Panc1 (cell line): ENCODE results near the gene DEPDC1. TPM values are rescaled to one million over a fixed set of nuclear protein-coding genes. Genes with fewer than 3 reads are reported as not detected.
"Not testable (repeated sequence)": the region's sequence is repeated elsewhere in the genome, so short reads cannot be mapped to it uniquely, and the experiment has no call there.

Source experiments
- ATAC-seq: fragments of 200-7000 bp; cut with Tn5 transposase; 2 replicates; pipeline ENCODE4 v1.9.1; 2020; ENCODE audit warnings: mild to moderate bottlenecking, moderate library complexity
- BruUV-seq: library from RNA; stranded (reverse); fragments of 400-500 nt; replicated peaks from 2 replicates; lab custom pipeline; 2021; lab: Mats Ljungman, UMichigan
- CTCF ChIA-PET: fragments of 300-600 bp; sonication (Branson Sonifier 250); formaldehyde crosslinking; loops from one replicate; lab custom pipeline; 2022; ENCODE audit warnings: antibody characterized with exemption; lab: Charles Lee
- POLR2A ChIA-PET: fragments of 300-600 bp; sonication (Branson Sonifier 250); formaldehyde crosslinking; loops from one replicate; lab custom pipeline; 2022; ENCODE audit warnings: antibody characterized with exemption; lab: Charles Lee
- DNase-seq: peaks from one replicate; pipeline ENCODE4 v3.0.0-alpha.2; 2010; ENCODE audit warnings: low read depth, low spot score
- H3K27ac ChIP-seq: 2 replicates; pipeline ENCODE4 v1.5.1; 2011; ENCODE audit warnings: mild to moderate bottlenecking, low read length, inconsistent platforms
- H3K27me3 ChIP-seq: fragments of 200-500 bp; sonication (Bioruptor generic); 2 replicates; pipeline ENCODE4 v1.6.0; 2014; ENCODE audit warnings: low read length, inconsistent platforms; ENCODE audit not compliant: control insufficient read depth, insufficient read depth
- H3K36me3 ChIP-seq: fragments of 200-500 bp; sonication (Bioruptor generic); 2 replicates; pipeline ENCODE4 v1.5.1; 2014; ENCODE audit warnings: inconsistent platforms, mild to moderate bottlenecking, low read length, moderate library complexity; ENCODE audit not compliant: control insufficient read depth, insufficient read depth
- H3K4me1 ChIP-seq: 2 replicates; pipeline ENCODE4 v1.5.1; 2011; ENCODE audit warnings: inconsistent platforms, mild to moderate bottlenecking, low read length, moderate library complexity; ENCODE audit not compliant: control insufficient read depth, insufficient read depth
- H3K4me3 ChIP-seq, 2 experiments: 2 replicates each; pipeline ENCODE4 v1.5.1; 2011 to 2012; ENCODE audit warnings: low read depth in 2 of 2, low read length in 2 of 2, mild to moderate bottlenecking in 2 of 2, inconsistent platforms in 1 of 2, moderate library complexity in 1 of 2
- H3K9me3 ChIP-seq: fragments of 200-500 bp; sonication (Bioruptor generic); 2 replicates; pipeline ENCODE4 v1.5.1; 2014; ENCODE audit warnings: low read depth, mild to moderate bottlenecking, inconsistent platforms, low read length, moderate library complexity; ENCODE audit not compliant: control insufficient read depth, insufficient read depth
- POLR2AphosphoS5 ChIP-seq: IDR thresholded peaks from 2 replicates; pipeline ENCODE4 v1.6.1; 2012; ENCODE audit warnings: mild to moderate bottlenecking, low read depth, low read length, moderate library complexity
- REST ChIP-seq, 2 experiments: IDR thresholded peaks; 2 replicates each; pipeline ENCODE4 v1.6.1; 2011 to 2012; ENCODE audit warnings: low read depth in 2 of 2, control low read depth in 1 of 2, low read length in 1 of 2, mild to moderate bottlenecking in 1 of 2, moderate library complexity in 1 of 2; ENCODE audit not compliant: insufficient read depth in 1 of 2
- SIN3A ChIP-seq: IDR thresholded peaks from 2 replicates; pipeline ENCODE4 v1.6.1; 2012; ENCODE audit warnings: low read depth, mild to moderate bottlenecking, low read length, moderate library complexity, borderline replicate concordance; ENCODE audit not compliant: insufficient read depth
- TCF7L2 ChIP-seq: IDR thresholded peaks from 2 replicates; pipeline ENCODE4 v1.6.1; 2011; ENCODE audit warnings: mild to moderate bottlenecking, low read depth, low read length, inconsistent platforms
- in situ Hi-C: cut with HindIII; loops from 2 replicates; pipeline ENCODE4 v1.10.0; 2016; ENCODE audit warnings: low sequenced_read_pairs, low pct_unique_long_range_greater_than_20kb
- intact Hi-C: fragments of 100-400 bp; cut with micrococcal nuclease; formaldehyde crosslinking; loops from one replicate; pipeline ENCODE4 v1.10.0; 2022; ENCODE audit not compliant: unreplicated experiment
- total RNA-seq: library from RNA; stranded (reverse); gene quantifications from one replicate; pipeline ENCODE4 v1.2.1, GENCODE V29; 2021; ENCODE audit not compliant: unreplicated experiment
- TF ChIP-seq, protein P1 (sequence below): fragments of 450-650 bp; IDR thresholded peaks from 2 replicates; pipeline ENCODE4 v1.5.1; 2017; ENCODE audit warnings: mild to moderate bottlenecking

The DEPDC1 gene
- total RNA-seq, 1 experiment from 2014 or later: 43.0 TPM

DNA sequence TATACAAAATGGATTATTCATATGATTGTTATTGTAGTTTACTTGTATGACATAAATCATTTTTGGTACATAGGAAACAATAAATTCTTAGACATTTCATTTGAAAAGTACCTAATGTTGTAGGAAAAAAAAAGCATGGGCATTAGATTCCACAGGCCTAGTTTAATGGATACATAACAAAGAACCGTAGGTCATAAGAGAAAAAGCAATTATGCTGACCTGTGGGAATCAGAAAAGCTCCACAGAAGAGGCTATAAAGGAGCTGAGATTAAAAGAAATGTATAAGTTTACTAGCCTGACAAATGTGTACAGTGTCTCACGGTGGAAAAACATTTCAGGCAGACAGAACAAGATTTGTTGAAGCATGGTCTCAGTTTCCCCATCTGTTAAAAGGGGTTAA lies 3.7 kb downstream of the DEPDC1 start:
- H3K27me3 ChIP-seq: no peaks in the 10 kb centered on the region

DNA sequence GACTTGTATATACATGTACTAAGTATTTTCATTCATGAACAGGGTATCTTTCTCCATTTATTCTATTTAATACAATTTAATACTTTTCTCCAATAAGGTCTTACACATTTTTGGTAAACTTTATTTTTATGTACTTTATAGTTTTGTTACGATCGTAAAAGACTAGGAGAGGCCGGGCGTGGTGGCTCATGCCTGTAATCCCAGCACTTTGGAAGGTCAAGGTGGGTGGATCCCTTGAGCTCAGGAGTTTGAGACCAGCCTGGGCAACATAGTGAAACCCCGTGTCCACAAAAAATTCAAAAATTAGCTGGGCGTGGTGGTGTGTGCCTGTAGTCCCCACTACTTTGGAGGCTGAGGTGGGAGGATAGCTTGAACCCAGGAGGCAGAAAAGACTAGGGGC lies 4.6 kb downstream of the DEPDC1 start:
- H3K27ac ChIP-seq, H3K4me3 ChIP-seq, in situ Hi-C loops, DNase-seq, intact Hi-C loops, H3K27me3 ChIP-seq, ATAC-seq, H3K9me3 ChIP-seq, POLR2A ChIA-PET, H3K4me1 ChIP-seq, CTCF ChIA-PET, BruUV-seq: not testable (repeated sequence)
- H3K36me3 ChIP-seq: peaks cover 47% of the 10 kb centered on the region

More for the DNA sequence above, 3.7 kb downstream of the DEPDC1 start:
- in situ Hi-C loops: no loop called here
- no peaks in the 10 kb centered on the region for H3K9me3 ChIP-seq
- TF ChIP-seq REST (IDR thresholded peaks at IDR 0.05; ENCODE audit: insufficient read depth in 1 of 2, low read depth in 2 of 2, low read length in 1 of 2): no peak
- no peak for TF ChIP-seq POLR2AphosphoS5
- TF ChIP-seq, protein P1, sequence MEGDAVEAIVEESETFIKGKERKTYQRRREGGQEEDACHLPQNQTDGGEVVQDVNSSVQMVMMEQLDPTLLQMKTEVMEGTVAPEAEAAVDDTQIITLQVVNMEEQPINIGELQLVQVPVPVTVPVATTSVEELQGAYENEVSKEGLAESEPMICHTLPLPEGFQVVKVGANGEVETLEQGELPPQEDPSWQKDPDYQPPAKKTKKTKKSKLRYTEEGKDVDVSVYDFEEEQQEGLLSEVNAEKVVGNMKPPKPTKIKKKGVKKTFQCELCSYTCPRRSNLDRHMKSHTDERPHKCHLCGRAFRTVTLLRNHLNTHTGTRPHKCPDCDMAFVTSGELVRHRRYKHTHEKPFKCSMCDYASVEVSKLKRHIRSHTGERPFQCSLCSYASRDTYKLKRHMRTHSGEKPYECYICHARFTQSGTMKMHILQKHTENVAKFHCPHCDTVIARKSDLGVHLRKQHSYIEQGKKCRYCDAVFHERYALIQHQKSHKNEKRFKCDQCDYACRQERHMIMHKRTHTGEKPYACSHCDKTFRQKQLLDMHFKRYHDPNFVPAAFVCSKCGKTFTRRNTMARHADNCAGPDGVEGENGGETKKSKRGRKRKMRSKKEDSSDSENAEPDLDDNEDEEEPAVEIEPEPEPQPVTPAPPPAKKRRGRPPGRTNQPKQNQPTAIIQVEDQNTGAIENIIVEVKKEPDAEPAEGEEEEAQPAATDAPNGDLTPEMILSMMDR: no peak
- TF ChIP-seq SIN3A: no peak
- no peak for TF ChIP-seq TCF7L2
- ChIA-PET CTCF (no interaction called here), POLR2A (no interaction called here)
- DNase-seq (no peak), ATAC-seq (no peak)
- no TSS peak for BruUV-seq
- H3K4me1 ChIP-seq: peaks cover 9% of the 10 kb centered on the region; the same call in 1 of the 2 replicates
- peaks cover 39% of the 10 kb centered on the region for H3K36me3 ChIP-seq
- intact Hi-C loops: no loop called here
- no peak overlapping the region for H3K4me3 ChIP-seq
- peak overlapping the region; percentile 30 for H3K27ac ChIP-seq

DNA sequence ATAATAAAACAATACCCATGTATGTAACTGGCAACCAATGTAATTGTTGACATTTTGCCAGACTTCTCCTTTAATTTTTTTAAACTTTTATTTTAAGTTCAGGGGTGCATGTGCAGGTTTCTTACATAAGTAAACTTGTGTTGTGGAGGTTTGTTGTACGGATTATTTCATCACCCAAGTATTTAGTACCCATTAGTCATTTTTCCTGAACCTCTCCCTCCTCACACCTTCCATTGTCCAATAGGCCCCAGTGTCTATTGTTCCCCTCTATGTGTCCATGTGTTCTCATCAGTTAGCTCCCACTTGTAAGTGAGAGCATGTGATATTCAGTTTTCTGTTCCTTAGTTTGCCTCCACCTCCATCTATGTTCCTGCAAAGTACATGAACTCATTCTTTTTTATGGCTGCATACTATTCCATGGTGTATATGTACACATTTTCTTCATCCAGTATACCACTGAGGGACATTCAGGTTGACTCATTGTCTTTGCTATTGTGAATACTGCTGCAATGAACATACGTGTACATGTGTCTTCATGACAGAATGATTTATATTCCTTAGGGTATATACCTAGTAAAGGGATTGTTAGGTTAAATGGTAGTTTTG lies 6.7 kb downstream of the DEPDC1 start:
- in situ Hi-C loops (no loop called here), intact Hi-C loops (no loop called here)
- Histone ChIP-seq H3K4me1 (peaks cover 4% of the 10 kb centered on the region; the same call in 1 of the 2 replicates), H3K27ac (no peak overlapping the region), H3K9me3 (no peaks in the 10 kb centered on the region), H3K27me3 (no peaks in the 10 kb centered on the region), H3K4me3 (no peak overlapping the region), H3K36me3 (peaks cover 53% of the 10 kb centered on the region)
- ATAC-seq (no peak), DNase-seq (no peak)
- ChIA-PET POLR2A (no interaction called here), CTCF (no interaction called here)
- no TSS peak for BruUV-seq
- no peak for TF ChIP-seq POLR2AphosphoS5
- TF ChIP-seq TCF7L2: no peak
- TF ChIP-seq, protein P1: no peak
- no peak for TF ChIP-seq REST (IDR thresholded peaks at IDR 0.05; ENCODE audit: insufficient read depth in 1 of 2, low read depth in 2 of 2, low read length in 1 of 2)
- TF ChIP-seq SIN3A: no peak
